ENCODE data around the gene CACNG5. TPM values are rescaled to one million over a fixed set of nuclear protein-coding genes. Genes with fewer than 3 reads are reported as not detected.

CACNG5 gene
- total RNA-seq, 2 donors from 2014 or later = not detected

DNA sequence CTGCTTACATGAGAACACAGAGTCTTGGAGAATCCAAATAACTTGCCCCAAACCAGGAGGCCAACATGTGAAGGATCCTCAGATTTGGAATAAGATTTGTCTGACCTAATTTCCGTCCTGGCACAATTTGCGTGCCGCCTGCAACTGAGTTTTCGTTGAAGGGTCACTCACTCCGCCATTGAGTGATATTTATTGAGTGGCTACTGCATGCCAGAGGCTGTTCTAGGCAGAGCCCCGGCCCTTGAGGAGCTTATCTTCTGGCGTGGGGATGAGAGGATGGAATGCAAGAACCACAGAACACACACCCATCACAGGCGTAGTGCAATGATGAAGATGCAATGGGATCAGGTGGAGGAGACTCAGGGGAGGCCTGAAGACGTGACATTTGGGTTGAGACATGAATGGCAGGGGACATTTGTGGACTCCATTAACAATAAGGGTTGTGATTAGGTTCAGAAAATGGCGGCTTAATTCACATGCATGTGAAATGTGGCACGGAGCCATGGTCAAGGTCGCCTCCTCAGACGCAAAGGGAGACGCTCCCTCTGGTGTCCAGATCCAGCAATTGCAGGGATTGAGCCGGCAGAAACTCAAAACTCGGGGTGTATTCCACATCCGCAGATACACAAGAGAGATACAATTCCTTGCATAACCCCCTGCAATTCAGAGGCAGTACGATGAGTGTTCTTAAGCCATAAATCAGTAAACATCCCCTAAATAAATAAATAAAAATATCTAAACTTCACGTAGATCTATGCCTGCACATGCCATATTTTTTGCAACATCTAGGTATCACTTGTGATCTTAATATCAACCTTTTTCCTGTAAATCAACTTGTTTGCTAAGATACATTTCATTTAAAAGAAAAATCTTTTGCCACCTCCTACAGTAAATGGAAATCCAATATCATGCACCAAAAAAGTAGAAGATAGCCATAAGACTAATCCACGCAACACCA is 71.7 kb downstream of the CACNG5 start:
- Mint-ChIP-seq H3K4me3 (no peak overlapping the region), H3K27ac (peak overlapping the region; percentile 10), H3K27me3 (peaks cover 26% of the 10 kb centered on the region), H3K4me1 (no peaks in the 10 kb centered on the region), H3K36me3 (ENCODE audit: low read depth) (peaks cover 5% of the 10 kb centered on the region)
- DNase-seq (peak in 2 of 3 donors; percentile 24 to 34), ATAC-seq (peak; percentile 70)
- H3K9me3 ChIP-seq (ENCODE audit: control insufficient read depth, low read length, poor library complexity, severe bottlenecking) = no peaks in the 10 kb centered on the region

DNA sequence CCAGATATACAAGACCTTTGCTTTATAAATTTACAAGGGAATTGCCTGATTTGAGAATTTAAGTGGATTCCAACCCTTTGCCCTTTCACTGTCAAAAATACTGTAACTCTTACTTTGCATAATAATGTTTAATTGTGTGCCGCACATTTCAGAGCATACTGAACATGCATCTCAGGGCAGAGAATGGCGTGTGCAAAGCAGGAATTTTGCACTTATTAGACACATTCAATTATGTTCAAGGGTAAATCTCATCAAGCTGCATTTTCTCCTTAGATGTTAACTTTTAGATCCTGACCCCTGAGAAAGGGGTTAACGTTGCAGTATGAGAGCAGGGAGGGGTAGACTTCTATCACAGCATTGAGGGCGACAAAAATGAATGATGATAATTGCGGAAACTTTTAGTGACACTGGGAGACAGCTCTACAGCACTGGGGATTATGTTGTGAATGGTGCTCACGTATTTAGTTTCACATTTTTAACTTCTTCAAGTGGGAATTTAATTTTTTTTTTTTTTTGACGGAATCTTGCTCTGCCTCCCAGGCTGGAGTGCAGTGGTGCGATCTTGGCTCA is 75.0 kb downstream of the CACNG5 start:
- H3K9me3 ChIP-seq (ENCODE audit: control insufficient read depth, low read length, poor library complexity, severe bottlenecking) = no peaks in the 10 kb centered on the region
- no peak overlapping the region for H3K4me3 Mint-ChIP-seq
- peaks cover 30% of the 10 kb centered on the region for H3K27me3 Mint-ChIP-seq
- H3K36me3 Mint-ChIP-seq (ENCODE audit: low read depth) = peaks cover 3% of the 10 kb centered on the region
- DNase-seq (no peak), ATAC-seq (no peak)
- H3K27ac Mint-ChIP-seq = no peak overlapping the region
- no peaks in the 10 kb centered on the region for H3K4me1 Mint-ChIP-seq

DNA sequence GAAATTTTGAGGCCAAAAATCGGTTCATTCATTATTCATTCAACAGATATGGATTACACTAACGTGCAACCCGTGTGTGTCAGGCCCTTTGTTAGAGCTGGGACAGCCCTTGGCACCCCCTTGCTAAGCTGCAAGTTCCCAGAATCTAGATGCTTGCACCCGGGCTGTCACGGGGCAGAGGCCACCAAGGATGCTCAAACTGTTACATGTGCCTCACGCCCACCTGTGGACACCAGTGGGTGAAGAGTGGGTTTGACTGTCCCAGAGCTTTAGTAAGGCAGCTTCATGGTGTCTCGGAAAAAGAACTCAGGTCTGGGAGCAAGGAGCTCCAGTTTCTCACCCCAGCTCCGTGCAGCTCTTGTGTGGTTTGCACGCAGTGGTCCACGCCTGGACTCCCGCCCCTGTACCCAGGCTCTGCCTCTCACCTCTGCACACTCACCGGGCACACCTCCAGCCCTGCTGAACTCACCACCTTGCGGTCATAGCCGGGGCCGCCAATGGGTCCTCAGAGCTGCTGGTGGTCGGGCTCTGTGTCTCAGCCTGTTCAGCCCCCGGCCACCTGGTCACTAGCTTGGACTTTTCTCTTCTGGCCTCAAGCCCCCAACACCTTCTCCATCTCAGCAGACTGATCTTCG is 75.9 kb downstream of the CACNG5 start:
- H3K9me3 ChIP-seq (ENCODE audit: control insufficient read depth, low read length, poor library complexity, severe bottlenecking) = no peaks in the 10 kb centered on the region
- peaks cover 6% of the 10 kb centered on the region for H3K36me3 Mint-ChIP-seq (ENCODE audit: low read depth)
- ATAC-seq (no peak), DNase-seq (no peak)
- no peak overlapping the region for H3K4me3 Mint-ChIP-seq
- peaks cover 38% of the 10 kb centered on the region for H3K27me3 Mint-ChIP-seq
- no peak overlapping the region for H3K27ac Mint-ChIP-seq
- H3K4me1 Mint-ChIP-seq = peaks cover 2% of the 10 kb centered on the region

DNA sequence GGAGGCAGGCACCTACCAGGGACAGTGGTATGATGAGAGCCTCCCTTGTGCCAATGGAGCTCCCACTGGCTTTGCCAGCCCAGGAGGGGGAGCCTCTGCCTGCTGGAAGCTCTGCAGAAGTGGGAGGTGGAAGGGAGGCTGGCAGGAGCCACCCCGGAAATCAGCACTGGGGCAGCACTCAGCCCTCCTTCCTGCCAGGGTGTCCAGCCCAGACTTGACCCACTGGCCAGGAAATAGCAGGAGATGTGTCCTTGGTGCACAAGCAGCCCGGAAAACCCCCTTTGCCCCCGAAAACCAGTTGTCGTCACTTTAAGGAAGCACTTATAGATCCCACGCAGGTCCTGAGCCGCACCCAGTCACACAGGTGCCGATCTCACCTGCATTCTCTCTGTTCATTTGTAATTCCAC is 80.3 kb downstream of the CACNG5 start:
- ATAC-seq = no peak
- no peak for DNase-seq
- Mint-ChIP-seq H3K36me3 (ENCODE audit: low read depth) (peaks cover 7% of the 10 kb centered on the region), H3K4me1 (peaks cover 3% of the 10 kb centered on the region), H3K27me3 (peaks cover 56% of the 10 kb centered on the region), H3K4me3 (no peak overlapping the region), H3K27ac (no peak overlapping the region)
- H3K9me3 ChIP-seq (ENCODE audit: control insufficient read depth, low read length, poor library complexity, severe bottlenecking) = no peaks in the 10 kb centered on the region

DNA sequence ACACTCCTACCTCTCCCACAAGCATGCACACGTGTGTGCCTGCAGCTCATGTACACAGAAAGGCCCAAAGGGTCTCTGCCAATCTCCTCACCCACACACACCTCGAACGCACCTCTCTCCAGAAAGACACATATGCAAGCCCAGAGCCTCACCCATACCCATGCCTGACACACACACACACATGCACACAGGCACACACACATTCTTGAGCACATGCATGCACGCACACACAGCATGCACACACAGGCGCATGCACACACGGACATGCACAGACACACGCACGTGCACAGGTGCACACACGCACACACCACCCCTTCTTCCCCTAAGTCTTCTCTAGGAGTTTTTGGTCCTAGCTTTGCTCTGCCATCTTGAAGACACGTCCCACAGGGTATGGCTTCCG is 80.9 kb downstream of the CACNG5 start:
- H3K9me3 ChIP-seq (ENCODE audit: control insufficient read depth, low read length, poor library complexity, severe bottlenecking) = no peaks in the 10 kb centered on the region
- Mint-ChIP-seq H3K27ac (no peak overlapping the region), H3K4me3 (no peak overlapping the region), H3K27me3 (peaks cover 61% of the 10 kb centered on the region), H3K4me1 (peaks cover 6% of the 10 kb centered on the region), H3K36me3 (ENCODE audit: low read depth) (peaks cover 7% of the 10 kb centered on the region)
- no peak for ATAC-seq
- no peak for DNase-seq

DNA sequence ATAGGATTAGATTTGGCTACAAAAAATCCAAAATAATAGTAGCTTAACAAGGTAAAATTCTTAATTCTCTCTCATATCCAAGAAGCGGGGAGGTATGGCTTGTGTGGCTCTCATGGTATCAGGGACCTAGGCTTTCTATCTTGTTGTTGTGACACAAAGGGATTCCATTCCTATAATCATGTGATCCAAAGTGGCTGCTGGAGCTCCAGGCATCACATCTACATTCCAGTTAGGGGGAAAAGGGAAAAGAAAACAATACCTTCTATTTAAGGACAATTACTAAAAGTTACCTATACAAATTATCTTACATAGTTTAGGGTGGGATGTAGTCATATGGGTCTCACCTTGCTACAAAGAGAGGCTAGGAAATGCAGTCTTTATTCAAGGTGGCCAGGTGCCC is 82.0 kb downstream of the CACNG5 start:
- ATAC-seq (no peak), DNase-seq (no peak)

DNA sequence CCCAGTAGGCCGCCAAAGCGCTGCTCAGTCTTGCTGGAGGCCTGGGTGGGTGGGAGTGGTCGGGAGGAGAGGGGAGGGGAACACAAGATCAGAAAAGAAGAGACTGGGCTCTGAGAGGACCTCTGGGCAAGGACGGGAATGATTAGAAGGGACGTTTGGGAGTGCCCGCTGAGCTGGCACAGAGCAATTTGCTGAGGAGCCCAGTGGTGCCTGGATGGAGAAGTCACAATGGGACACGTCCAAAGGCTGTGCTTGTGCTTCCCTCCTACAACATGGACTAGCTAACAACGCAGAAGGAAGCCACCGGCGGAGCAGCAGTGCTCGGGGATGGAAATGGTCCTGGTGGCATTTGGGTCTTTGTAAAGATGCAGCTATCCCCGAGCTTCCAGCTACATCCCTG is 84.0 kb downstream of the CACNG5 start:
- Mint-ChIP-seq H3K4me1 (peaks cover 6% of the 10 kb centered on the region), H3K27me3 (peaks cover 53% of the 10 kb centered on the region), H3K36me3 (ENCODE audit: low read depth) (peaks cover 4% of the 10 kb centered on the region), H3K27ac (no peak overlapping the region), H3K4me3 (no peak overlapping the region)
- no peaks in the 10 kb centered on the region for H3K9me3 ChIP-seq (ENCODE audit: control insufficient read depth, low read length, poor library complexity, severe bottlenecking)
- ATAC-seq = no peak
- DNase-seq = no peak

More for the DNA sequence above, 82.0 kb downstream of the CACNG5 start:
- H3K4me1 Mint-ChIP-seq = peaks cover 6% of the 10 kb centered on the region
- no peaks in the 10 kb centered on the region for H3K9me3 ChIP-seq (ENCODE audit: control insufficient read depth, low read length, poor library complexity, severe bottlenecking)
- H3K36me3 Mint-ChIP-seq (ENCODE audit: low read depth) = peaks cover 7% of the 10 kb centered on the region
- H3K4me3 Mint-ChIP-seq = no peak overlapping the region
- H3K27me3 Mint-ChIP-seq = peaks cover 59% of the 10 kb centered on the region
- H3K27ac Mint-ChIP-seq = no peak overlapping the region

DNA sequence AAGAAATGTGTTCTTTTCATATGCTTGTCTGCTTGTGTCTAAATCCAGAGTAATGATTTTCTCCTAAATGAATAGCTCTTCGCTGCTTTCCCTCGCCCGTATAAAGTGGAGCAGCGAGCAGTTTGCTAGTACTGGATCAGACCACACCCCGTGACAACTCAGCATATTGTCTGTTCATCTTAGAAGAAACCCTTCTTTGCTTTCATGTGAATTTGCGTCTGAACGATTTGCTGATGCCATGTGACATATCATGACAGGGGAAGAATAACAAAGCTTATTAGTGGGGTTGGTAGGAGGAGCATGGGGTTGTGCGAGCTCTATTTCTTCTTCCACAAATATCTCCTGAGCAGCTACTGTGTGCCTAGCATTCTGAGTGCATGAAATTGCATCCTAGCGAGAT is 85.5 kb downstream of the CACNG5 start:
- Mint-ChIP-seq H3K27me3 (peaks cover 46% of the 10 kb centered on the region), H3K4me1 (peaks cover 6% of the 10 kb centered on the region), H3K36me3 (ENCODE audit: low read depth) (peaks cover 4% of the 10 kb centered on the region), H3K27ac (no peak overlapping the region), H3K4me3 (no peak overlapping the region)
- ATAC-seq = no peak
- DNase-seq = no peak
- no peaks in the 10 kb centered on the region for H3K9me3 ChIP-seq (ENCODE audit: control insufficient read depth, low read length, poor library complexity, severe bottlenecking)

DNA sequence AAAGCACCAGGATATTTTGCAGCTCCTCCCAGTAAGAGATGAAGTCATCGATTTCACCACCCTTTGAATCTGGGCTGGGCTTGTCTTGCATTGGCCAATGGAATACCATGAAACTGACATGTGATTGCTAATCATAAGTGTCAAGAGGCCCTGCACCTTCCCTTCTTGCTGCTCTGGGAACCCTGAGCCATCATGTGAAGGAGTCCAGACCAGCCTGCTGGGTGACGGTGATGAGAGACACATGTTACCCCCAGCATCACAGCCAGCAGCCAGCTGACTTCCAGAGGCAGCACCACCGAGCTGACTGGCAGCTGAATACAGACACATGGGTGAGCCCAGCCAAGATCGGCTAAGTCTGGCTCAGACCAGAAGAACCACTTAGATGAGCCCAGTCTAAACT is 86.0 kb downstream of the CACNG5 start:
- no peak for DNase-seq
- H3K27me3 Mint-ChIP-seq = peaks cover 45% of the 10 kb centered on the region
- no peaks in the 10 kb centered on the region for H3K36me3 Mint-ChIP-seq (ENCODE audit: low read depth)
- no peak for ATAC-seq
- H3K4me3 Mint-ChIP-seq = no peak overlapping the region
- H3K9me3 ChIP-seq (ENCODE audit: control insufficient read depth, low read length, poor library complexity, severe bottlenecking) = no peaks in the 10 kb centered on the region
- H3K4me1 Mint-ChIP-seq = peaks cover 4% of the 10 kb centered on the region
- H3K27ac Mint-ChIP-seq = no peak overlapping the region

DNA sequence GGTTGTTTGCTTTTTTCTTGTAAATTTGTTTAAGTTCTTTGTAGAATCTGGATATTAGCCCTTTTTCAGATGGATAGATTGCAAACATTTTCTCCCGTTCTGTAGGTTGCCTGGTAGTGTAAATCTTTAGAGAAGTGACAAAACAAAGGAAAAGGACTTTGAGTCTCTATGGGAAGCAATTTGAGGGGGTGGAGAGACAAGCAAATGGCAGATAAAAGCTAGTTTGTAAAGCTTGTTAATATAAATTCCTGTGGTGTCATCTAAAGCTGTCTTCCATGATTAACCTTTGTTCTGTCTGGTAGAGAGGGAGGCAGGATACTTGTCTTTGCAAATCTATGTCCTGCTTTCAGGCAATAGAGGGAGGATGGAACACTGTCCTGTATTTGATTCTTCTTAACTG is 89.0 kb downstream of the CACNG5 start:
- Mint-ChIP-seq H3K27me3 (peaks cover 57% of the 10 kb centered on the region), H3K27ac (no peak overlapping the region), H3K4me3 (no peak overlapping the region), H3K36me3 (ENCODE audit: low read depth) (no peaks in the 10 kb centered on the region), H3K4me1 (peaks cover 4% of the 10 kb centered on the region)
- H3K9me3 ChIP-seq (ENCODE audit: control insufficient read depth, low read length, poor library complexity, severe bottlenecking) = no peaks in the 10 kb centered on the region
- DNase-seq (no peak), ATAC-seq (no peak)

DNA sequence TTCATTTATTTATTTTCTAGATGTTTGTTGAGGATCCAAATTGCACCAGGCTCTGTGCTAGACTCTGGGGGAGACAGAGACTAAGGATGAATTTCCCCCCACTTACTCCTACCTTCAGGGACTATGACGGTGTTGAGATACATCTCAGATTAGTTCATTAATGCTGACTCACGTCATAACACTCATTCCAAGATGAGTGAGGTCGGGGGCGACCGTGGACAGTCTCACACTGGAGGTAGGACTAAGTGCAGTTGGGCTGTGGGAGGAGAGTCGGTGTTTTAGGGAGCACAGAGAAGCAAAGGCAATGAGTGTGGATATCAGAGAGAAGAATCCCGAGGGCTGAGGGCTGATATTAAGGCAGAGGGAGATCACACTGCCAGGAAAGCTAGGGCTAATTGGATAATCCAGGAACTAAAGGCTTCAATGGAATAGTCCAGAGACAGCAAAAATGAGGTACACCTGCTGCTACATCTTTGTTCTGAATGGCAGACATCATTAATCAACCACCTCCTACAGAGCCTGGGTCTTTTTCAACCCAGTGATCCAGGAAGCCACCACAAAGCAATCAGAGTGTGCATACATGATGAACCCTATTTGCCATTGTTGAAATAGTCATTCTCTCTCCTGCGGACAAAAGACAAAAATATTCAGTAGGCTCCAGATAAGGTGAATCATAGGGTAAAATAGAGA is 91.0 kb downstream of the CACNG5 start:
- Mint-ChIP-seq H3K27ac (no peak overlapping the region), H3K36me3 (ENCODE audit: low read depth) (no peaks in the 10 kb centered on the region), H3K4me3 (no peak overlapping the region), H3K4me1 (no peaks in the 10 kb centered on the region), H3K27me3 (peaks cover 65% of the 10 kb centered on the region)
- ATAC-seq = no peak
- no peak for DNase-seq
- H3K9me3 ChIP-seq (ENCODE audit: control insufficient read depth, low read length, poor library complexity, severe bottlenecking) = no peaks in the 10 kb centered on the region

DNA sequence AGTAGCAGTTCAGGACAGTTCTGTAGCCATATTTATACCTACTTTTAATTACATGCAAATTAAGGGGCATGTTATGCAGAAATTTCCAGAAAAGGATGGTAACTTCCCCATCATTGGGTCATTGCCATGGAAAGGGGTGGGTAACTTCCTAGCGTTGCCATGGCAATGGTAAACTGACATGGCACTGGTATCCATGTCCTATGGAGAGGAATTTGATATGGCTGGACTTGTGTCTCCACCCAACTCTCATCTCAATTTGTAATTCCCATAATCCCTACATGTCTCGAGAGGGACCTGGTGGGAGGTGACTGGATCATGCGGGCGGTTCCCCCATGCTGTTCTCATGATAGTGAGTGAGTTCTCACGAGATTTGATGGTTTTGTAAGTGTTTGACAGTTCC is 94.0 kb downstream of the CACNG5 start:
- no peaks in the 10 kb centered on the region for H3K4me1 Mint-ChIP-seq
- ATAC-seq = no peak

DNA sequence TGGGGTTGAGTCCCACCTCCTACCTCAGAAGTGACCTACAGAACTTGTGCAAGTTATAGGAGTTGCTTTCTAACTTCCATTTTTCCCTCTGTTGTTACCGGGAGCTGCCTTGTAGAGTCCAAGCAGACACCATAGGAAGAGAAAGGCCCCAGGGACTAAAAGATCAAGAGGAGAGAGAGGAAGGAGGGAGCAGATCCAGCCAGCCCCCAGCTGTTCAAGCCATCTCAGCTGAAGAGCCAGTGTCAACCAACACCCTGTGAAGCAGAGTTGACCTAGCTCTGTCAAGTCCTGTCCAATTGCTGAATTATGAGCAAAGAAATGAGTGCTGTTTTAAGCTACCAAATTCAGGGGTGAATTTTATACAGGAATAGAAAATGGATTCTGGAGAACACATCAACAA is 94.7 kb downstream of the CACNG5 start:
- no peaks in the 10 kb centered on the region for H3K9me3 ChIP-seq (ENCODE audit: control insufficient read depth, low read length, poor library complexity, severe bottlenecking)
- ATAC-seq (no peak), DNase-seq (no peak)
- no peaks in the 10 kb centered on the region for H3K4me1 Mint-ChIP-seq
- no peak overlapping the region for H3K4me3 Mint-ChIP-seq
- H3K27ac Mint-ChIP-seq = no peak overlapping the region
- H3K27me3 Mint-ChIP-seq = peaks cover 50% of the 10 kb centered on the region
- peaks cover 3% of the 10 kb centered on the region for H3K36me3 Mint-ChIP-seq (ENCODE audit: low read depth)

More for the DNA sequence above, 94.0 kb downstream of the CACNG5 start:
- Mint-ChIP-seq H3K27ac (no peak overlapping the region), H3K36me3 (ENCODE audit: low read depth) (peaks cover 3% of the 10 kb centered on the region), H3K4me3 (no peak overlapping the region), H3K27me3 (peaks cover 56% of the 10 kb centered on the region)
- no peaks in the 10 kb centered on the region for H3K9me3 ChIP-seq (ENCODE audit: control insufficient read depth, low read length, poor library complexity, severe bottlenecking)
- DNase-seq = no peak

All from T-helper 17 cell (primary cell).